Activated B cell treated with CpG ODN at 0.5 μM for 24 hours (primary cell): ENCODE data around the gene NOD1. TPM values are rescaled to one million over a fixed set of nuclear protein-coding genes. Genes with fewer than 3 reads are reported as not detected.

Experiments
- ATAC-seq: fragments of 200-7000 bp; cut with Tn5 transposase; one replicate; pipeline ENCODE4 v1.10.0; 2021; ENCODE audit warnings: low read depth, mild to moderate bottlenecking, moderate library complexity
- CTCF ChIA-PET: fragments of 350-600 bp; sonication (Branson Sonifier 250); formaldehyde crosslinking; loops from one replicate; lab custom pipeline; 2021; ENCODE audit warnings: antibody characterized with exemption; lab: Charles Lee
- POLR2A ChIA-PET: fragments of 350-600 bp; sonication (Branson Sonifier 250); formaldehyde crosslinking; loops from one replicate; lab custom pipeline; 2021; ENCODE audit warnings: antibody characterized with exemption; lab: Charles Lee
- DNase-seq: peaks from one replicate; pipeline ENCODE4 v3.0.0; 2022
- H3K27ac Mint-ChIP-seq: one replicate; pipeline ENCODE4 v1.8.0; 2020; ENCODE audit warnings: mixed read lengths
- H3K27me3 Mint-ChIP-seq: one replicate; pipeline ENCODE4 v1.8.0; 2021; ENCODE audit warnings: mixed read lengths
- H3K36me3 Mint-ChIP-seq: one replicate; pipeline ENCODE4 v1.8.0; 2021; ENCODE audit warnings: low read depth, mixed read lengths
- H3K4me1 Mint-ChIP-seq: one replicate; pipeline ENCODE4 v1.8.0; 2021; ENCODE audit warnings: mixed read lengths
- H3K4me3 Mint-ChIP-seq: one replicate; pipeline ENCODE4 v1.8.0; 2020; ENCODE audit warnings: mild to moderate bottlenecking, mixed read lengths
- H3K9me3 Mint-ChIP-seq: one replicate; pipeline ENCODE4 v1.8.0; 2020; ENCODE audit warnings: mixed read lengths
- intact Hi-C: fragments of 100-400 bp; cut with micrococcal nuclease; formaldehyde crosslinking; loops from one replicate; pipeline ENCODE4 v1.15.1; 2024
- total RNA-seq: library from RNA; stranded (reverse); gene quantifications from 2 replicates; pipeline ENCODE4 v1.2.3, GENCODE V29; 2022
- TF ChIP-seq, protein P1 (sequence below): fragments of 200-600 bp; IDR thresholded peaks from one replicate; pipeline ENCODE4 v1.8.0; 2022; ENCODE audit warnings: antibody characterized with exemption, mild to moderate bottlenecking

NOD1 gene
- total RNA-seq, 1 donor from 2014 or later: 14.0 TPM

DNA sequence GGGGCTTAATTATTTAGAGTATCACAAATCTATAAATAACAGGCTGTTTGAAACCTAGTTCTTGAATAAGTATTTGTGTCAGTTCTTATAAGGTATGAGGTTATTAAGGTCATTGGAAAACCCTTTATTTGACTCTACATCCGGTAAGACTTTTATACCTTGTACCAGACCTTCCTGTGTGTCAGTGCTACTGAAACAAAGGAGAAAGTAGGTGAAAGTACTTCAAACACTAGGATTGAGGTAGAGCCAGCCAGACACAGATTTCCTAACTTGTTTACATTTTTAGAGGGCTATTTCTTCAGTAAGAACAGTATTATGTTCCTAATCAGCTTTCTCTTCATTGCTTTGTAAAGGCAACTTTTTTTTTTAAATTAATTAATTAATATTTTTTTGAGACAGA, 100.3 kb downstream of the NOD1 start:
- DNase-seq: no peak
- intact Hi-C loops: no loop called here
- H3K4me3 Mint-ChIP-seq: no peak overlapping the region
- CTCF ChIA-PET: no interaction called here
- TF ChIP-seq, protein P1, sequence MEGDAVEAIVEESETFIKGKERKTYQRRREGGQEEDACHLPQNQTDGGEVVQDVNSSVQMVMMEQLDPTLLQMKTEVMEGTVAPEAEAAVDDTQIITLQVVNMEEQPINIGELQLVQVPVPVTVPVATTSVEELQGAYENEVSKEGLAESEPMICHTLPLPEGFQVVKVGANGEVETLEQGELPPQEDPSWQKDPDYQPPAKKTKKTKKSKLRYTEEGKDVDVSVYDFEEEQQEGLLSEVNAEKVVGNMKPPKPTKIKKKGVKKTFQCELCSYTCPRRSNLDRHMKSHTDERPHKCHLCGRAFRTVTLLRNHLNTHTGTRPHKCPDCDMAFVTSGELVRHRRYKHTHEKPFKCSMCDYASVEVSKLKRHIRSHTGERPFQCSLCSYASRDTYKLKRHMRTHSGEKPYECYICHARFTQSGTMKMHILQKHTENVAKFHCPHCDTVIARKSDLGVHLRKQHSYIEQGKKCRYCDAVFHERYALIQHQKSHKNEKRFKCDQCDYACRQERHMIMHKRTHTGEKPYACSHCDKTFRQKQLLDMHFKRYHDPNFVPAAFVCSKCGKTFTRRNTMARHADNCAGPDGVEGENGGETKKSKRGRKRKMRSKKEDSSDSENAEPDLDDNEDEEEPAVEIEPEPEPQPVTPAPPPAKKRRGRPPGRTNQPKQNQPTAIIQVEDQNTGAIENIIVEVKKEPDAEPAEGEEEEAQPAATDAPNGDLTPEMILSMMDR: no peak
- no peaks in the 10 kb centered on the region for H3K27me3 Mint-ChIP-seq
- H3K9me3 Mint-ChIP-seq: no peaks in the 10 kb centered on the region
- POLR2A ChIA-PET: no interaction called here
- ATAC-seq: no peak
- H3K4me1 Mint-ChIP-seq: no peaks in the 10 kb centered on the region
- no peak overlapping the region for H3K27ac Mint-ChIP-seq
- peaks cover 3% of the 10 kb centered on the region for H3K36me3 Mint-ChIP-seq

Other genes with a start within 250 kb of the NOD1 start
- 18.7 and 21.4 TPM in 2 replicates for gene ZNRF2, start 194.2 kb downstream of the NOD1 start, total RNA-seq
- gene GGCT, start 26.0 kb upstream of the NOD1 start, total RNA-seq: 22.7 and 24.4 TPM in 2 replicates
- 197 and 214 TPM in 2 replicates for gene GARS1, start 116.1 kb upstream of the NOD1 start, total RNA-seq
- not detected in 2 replicates for gene CRHR2, start 203.7 kb upstream of the NOD1 start, total RNA-seq